T-helper 2 cell (primary cell): ENCODE data around the gene ZNF19.

Experiments
- DNase-seq, 5 experiments: peaks; one replicate each; pipeline versions ENCODE4 v3.0.0 to v3.0.0-alpha.2; 2012 to 2022

ZNF19 gene

GRCh38 chr16:71484006-71484893 is 4.9 kb downstream of the ZNF19 start:
- DNase-seq: peak; percentile 33 to 96 (median 74)

- DNase-seq: no peak
Observed at GRCh38 chr16:71482569-71482968, 6.6 kb downstream of the ZNF19 start.

DNA sequence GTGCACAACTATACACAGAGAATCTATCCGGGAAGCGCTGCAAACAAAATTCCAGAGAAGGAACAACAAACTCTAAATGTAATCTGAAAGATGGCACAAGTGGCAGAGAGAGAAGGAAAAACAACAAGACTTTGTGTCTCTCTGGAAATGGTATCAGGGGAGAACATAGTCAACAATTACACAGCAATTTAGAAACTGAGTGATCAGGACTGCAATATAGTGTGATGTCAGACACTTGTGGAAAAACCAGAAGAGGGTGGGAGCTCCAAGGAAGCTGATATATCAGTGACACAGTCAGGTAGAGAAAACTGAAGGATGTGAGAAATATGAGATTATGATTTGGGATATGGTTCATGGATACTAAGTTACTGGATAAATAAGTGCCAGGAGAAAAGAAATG is 8.2 kb downstream of the ZNF19 start:
- DNase-seq: no peak

GRCh38 chr16:71479420-71479819 is 9.7 kb downstream of the ZNF19 start:
- no peak for DNase-seq

GRCh38 chr16:71476457-71477124 is 12.5 kb downstream of the ZNF19 start:
- no peak for DNase-seq

- DNase-seq: no peak
Observed at GRCh38 chr16:71474864-71475263, 14.3 kb downstream of the ZNF19 start.

DNA sequence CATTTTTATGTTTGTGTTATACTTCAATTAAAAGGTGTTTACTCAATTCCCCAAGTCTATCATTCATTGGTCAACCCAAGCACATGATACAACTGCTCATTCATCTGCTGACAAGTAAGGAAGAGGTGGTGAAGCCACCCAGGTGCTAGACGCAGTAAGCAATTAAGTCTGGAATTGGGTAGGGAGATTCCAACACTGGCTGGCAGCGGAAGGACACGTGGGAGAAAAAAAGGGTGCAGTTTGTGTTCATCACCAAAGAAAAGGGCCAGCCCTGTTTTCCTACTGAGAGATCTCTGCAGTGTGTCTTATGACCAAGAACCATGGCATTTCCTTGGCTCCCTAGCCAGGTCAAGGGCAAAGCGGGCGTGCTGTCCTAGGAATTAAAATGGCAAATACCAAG is 15.2 kb downstream of the ZNF19 start:
- DNase-seq: no peak

DNA sequence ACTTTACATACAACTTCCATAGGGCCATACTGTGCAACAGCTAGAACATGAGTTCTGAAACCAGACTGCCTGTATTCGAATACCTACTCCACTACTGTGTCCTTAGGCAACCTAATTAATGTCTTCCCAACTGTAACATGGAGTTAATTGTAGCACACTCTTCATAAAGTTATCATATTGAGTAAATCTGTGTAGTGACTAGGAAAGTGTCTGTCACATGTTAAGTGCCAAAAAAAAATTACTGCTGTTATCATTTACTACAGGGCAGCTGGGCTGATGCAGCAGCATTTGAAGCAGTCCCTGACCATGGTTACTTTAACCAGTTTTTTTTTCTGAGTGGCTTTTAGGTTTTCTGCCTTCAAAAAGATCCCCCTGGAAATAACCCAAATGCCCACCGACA is 16.2 kb downstream of the ZNF19 start:
- DNase-seq: no peak

DNA sequence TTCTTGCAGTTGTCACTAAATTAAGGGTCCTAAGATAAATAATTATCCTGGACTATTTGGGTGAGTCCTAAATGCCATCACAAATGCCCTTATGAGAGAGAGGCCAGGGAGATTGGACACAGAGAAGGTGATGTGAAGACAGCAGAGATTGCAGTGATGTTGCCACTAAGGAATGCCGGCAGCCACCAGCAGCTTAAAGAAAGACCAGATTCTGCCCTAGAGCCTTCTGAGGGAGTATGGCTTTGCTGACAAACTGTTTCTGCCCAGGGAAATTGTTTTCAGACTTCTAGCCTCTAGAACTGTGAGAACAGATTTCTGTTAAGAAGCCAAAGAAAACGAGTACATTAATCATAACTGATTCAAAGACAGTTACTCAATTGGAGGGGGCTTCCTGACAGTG is 17.1 kb downstream of the ZNF19 start:
- DNase-seq: no peak

DNA sequence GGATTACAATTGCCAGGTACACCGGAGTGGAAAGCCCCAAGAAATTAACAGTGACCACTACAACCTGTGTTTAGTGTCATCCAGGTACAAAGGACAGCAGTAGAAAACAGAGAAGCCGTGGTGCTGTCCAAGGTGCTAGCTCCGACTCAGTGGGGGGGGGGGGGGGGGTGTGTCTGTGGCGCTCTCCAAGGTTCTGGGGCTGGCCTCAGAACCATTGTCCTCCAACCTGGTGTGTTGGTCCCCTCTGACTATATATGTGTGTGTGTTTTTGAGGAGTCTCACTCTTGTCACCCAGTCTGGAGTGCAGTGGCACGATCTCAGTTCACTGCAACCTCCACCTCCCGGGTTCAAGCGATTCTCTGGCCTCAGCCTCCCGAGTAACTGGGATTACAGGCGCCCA is 21.3 kb downstream of the ZNF19 start:
- peak in 3 of 5 experiments; percentile 3 to 44 (median 41) for DNase-seq

GRCh38 chr16:71464231-71464630 is 24.9 kb downstream of the ZNF19 start:
- no peak for DNase-seq

DNA sequence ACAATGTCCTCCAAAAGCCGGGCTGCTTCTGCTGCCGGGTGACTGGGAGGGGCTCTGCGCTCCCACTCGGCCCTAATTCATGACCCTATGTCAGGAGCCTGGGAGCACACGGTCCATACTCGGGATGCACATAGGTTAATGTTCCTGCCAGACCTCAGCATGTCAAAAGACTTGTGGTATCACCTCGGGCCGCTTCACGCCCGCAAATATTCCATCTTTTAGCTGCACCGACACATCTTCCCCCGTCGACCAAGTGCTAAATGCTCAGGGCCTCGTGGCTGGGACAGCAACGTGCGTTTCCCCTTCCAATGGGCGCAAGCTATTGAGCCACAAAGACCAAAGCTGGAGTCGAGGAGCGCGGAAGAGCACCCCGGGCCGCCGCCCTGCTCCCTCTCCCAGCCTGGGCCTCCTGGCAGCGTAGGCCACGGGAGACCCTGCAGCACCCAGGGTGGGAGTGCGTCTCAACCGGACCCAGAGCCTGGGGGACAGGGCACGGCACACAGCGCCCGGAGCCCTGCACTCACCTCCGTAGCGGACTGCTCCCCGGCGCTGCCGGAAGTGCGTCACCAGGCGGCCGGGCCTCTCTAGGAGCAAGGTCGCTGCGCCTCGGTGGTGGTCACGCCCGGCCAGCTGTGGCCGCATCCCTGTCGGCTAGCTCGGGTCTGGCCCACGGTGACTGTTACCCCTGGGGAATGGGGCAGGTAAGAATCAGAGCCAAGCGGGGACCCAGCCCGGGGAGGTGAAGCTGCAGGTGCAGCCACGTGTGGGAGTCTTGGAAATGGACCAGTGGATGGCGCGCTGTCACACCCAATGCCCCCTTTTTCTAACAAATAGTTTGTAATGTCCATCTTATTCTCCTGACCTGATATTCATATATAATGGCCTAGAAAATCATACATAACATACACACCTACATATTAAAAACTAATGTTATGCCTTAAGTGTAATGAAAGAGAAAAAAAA is 27.2 kb downstream of the ZNF19 start, which contains the start of gene ZNF23:
ZNF23 (minus strand) TSS at position 562 of the 963 bp plus-strand sequence. CDS start 5,451 bp downstream, outside the sequence.
- DNase-seq: peak; percentile 49 to 83 (median 63)

GRCh38 chr16:71460941-71461340 is 28.2 kb downstream of the ZNF19 start:
- no peak for DNase-seq

DNA sequence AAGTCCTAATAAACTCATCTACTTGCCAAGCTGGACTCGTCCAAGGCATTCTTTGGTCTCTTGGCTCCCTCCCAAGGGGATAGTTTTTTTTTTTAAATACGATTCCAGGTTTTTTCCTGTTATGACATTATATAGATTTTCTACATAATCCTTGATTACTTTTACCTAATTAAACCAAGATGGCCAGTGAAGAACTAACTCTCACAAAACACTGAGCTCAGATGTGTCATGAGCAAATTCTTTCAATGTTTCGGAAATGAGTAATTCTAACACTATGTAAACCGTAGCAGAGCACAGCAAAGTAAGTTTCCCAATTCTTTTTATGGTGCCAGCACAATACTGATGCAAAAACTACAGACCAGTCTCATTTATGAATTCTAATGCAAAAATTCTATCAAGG is 28.9 kb downstream of the ZNF19 start:
- no peak for DNase-seq

DNA sequence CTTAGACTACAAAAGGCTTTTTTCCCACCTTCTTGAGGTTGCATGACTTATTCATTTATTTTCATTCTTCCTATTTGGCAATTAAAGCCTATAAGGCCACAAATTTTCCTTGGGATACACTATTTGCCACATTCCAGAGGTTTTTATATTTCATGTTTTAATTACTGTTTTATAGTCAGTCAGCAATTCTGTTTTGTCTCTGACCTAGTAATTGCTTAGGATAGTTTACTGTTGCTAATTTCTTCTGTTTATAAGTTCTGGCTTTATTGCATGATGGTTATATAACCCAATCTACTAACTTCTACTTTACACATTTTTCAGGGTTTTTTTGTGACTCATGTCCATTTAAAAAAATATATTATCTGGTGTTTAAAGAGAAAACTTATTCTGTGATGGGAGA is 29.6 kb downstream of the ZNF19 start:
- DNase-seq: no peak

GRCh38 chr16:71456801-71457200 is 32.3 kb downstream of the ZNF19 start:
- DNase-seq: no peak

GRCh38 chr16:71453036-71453435 is 36.1 kb downstream of the ZNF19 start:
- DNase-seq: no peak

DNA sequence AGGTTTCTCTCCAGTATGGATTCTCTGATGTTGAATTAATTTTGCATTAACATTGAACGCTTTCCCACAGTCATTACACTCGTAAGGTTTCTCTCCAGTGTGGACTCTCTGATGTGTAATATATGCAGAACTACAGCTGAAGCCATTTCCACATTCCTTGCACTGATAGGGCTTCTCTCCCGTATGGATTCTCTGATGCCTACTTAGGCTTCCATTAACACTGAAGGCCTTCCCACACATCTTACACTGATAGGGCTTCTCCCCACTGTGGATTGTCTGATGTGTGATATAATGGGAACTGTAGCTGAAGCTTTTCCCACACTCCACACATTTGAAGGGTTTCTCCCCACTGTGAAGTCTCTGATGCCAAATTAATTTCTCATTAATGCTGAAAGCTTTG is 40.1 kb downstream of the ZNF19 start:
- DNase-seq: no peak

- DNase-seq: no peak
Observed at GRCh38 chr16:71448274-71448866, 40.8 kb downstream of the ZNF19 start.

DNA sequence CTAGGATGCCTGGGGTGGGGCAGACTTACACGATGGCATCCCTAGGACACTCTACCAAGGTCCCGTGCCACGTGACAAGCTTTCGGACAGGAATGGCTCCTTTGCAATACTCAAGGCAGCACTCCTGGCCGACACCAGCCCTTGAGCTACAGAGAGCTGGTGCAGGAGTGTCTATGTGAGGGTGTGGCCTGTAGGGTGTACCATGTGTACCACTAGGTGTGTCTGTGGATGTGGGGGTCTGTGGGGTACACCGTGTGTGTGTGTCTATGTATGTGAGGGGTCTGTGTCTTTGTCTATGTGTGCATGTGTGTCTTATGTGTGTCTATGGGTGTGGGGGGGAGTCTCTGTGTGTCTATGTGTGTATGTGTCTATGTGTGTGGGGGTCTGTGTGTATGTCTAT is 45.4 kb downstream of the ZNF19 start:
- no peak for DNase-seq

GRCh38 chr16:71442051-71442440 is 47.1 kb downstream of the ZNF19 start, which contains the start of gene TLE7:
TLE7 (minus strand) TSS chr16:71442054; CDS start chr16:71433324, 8,730 bp downstream.
- DNase-seq: no peak

DNA sequence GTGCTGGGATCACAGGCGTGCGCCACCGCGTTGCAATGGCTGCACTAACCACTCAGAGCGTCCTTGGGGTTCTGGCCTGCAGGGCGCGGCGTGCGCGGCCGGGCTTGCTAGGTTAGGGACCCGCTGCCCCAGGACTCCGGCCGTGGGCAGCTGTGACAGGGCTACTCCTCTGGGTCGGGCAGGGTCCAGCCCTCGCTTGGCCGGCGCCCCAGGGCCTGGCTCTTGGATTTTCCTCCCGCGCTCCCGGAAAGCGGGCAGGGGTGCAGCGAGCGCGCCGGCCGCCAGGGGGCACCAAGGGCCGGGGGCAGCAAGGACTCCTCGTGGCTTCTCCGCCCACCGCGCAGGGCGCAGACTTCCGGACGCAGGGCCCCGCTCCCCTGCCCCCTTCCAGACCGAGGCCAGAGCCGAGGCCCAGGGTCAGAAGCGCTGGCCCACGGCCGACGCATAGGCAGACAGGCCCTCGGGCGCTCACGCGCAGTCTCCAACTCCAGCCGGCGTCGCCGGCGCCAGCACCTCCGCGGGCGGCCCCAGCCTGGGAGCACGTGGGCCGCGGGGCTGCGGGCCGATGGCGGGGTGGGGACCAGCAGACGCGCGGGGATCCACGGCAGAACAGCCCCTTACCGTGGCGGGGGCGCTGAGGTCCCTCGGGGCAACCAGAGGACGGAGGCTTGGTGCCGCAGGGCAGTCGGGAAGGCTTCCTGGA is 47.6 kb downstream of the ZNF19 start:
- DNase-seq: peak in 1 of 5 experiments; percentile 12
